Activated CD4-positive, CD25-positive, alpha-beta regulatory T cell treated with anti-CD3 and anti-CD28 coated beads, Interleukin-2, amount 50 U/mL, for 16 hours (primary cell): ENCODE results near the gene LIN7A.

Experiments
- DNase-seq: peaks from one replicate; pipeline ENCODE4 v3.0.0-alpha.2; 2020; ENCODE audit warnings: low read depth, low spot score

LIN7A gene

DNA sequence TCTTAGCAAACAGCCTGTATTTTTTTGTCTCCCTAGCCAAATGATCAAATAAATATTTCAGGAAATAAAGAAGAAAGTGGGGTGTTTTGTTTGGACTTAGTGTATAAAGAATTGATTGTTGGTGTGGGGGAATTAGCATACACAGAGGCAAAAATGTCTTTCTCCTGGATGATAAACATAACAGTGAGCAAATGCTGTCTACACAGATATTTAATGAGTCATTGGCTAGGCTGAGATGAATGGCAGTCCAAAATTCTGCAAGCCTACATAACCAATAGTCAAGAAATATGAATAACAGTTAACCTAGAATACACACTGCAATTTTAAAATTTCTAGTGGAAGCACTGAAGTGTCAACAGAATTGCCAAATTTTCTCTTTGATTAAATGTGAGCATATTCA lies 185.3 kb downstream of the LIN7A start:
- no peak for DNase-seq

GRCh38 chr12:80749456-80749855 lies 188.3 kb downstream of the LIN7A start:
- no peak for DNase-seq

DNA sequence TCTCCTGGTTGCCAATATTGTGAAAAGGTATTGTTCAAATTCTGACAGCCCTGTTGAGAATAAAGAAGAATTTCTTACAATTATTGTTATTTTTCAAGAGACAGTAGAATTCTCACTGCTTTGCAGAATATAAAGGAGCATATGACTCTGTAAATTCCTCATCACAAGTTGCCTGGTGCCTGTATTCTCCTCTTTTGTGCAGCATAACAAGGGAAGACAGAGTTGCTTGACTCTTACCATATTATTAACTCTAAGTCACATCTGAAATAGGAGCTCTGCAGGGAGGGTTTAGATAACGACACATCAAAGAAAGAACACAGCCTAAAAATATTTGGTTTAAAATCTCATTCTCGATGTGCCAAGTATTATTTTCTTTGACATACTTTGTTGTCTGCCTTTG lies 189.9 kb downstream of the LIN7A start:
- DNase-seq, result no peak

DNA sequence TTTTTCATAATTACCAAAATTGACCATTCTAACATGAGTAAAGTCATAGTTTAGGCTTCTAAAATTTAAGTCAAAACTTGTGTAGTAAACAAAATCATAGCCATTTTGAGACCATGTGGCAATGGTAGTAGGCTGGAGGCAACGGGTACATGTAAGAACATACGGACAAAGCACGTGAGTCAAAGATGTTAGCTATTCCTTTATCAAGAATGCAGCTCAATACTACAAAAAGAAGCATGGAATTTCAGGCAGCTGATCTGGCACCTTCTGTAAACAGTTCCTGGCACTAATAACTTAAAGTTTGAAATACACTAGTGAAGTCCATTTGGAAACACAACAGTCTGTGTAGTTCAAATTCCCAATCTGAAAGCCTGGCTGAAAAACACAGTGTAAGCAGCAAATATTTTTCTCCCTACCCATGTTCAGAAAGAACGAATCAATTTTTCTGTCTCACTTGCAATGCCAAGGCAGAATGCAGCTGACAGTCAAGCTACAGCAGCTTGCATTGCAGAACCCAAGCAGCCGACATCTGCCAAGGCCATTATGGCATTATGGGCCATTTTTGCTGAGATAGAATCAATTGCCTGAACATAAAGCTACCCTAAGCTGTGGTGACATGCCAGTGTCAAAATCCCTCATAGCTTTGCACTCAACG lies 191.8 kb downstream of the LIN7A start:
- DNase-seq, result no peak
